OCI-LY3 (cell line): ENCODE results near the gene NDUFA7.

Experiments used
- H2AFZ ChIP-seq: fragments of 200-600, 300-600 bp; shearing (Covaris generic); 2 replicates; pipeline ENCODE4 v1.6.0; 2014; ENCODE audit warnings: antibody characterized with exemption, low read depth, low read length
- H3K27ac ChIP-seq: fragments of 200-600, 300-600 bp; sonication (generic); 2 replicates; pipeline ENCODE4 v1.5.1; 2014; ENCODE audit warnings: mild to moderate bottlenecking, low read length, moderate library complexity, mixed read lengths
- H3K27me3 ChIP-seq: fragments of 200-600, 300-600 bp; sonication (generic); 2 replicates; pipeline ENCODE4 v1.6.1; 2014; ENCODE audit warnings: low read depth, low read length, mixed read lengths
- H3K36me3 ChIP-seq: fragments of 200-600, 300-600 bp; sonication (generic); replicated peaks from 2 replicates; pipeline ENCODE3; 2014; ENCODE audit warnings: low read depth, low read length, mixed read lengths
- H3K4me1 ChIP-seq: fragments of 300-600, 200-600 bp; sonication (generic); 2 replicates; pipeline ENCODE4 v1.6.1; 2014; ENCODE audit warnings: low read length, mixed read lengths
- H3K4me2 ChIP-seq: fragments of 200-600, 300-600 bp; sonication (generic); 2 replicates; pipeline ENCODE4 v1.6.1; 2014; ENCODE audit warnings: low read length, mixed read lengths
- H3K4me3 ChIP-seq: fragments of 300-600, 200-600 bp; sonication (generic); 2 replicates; pipeline ENCODE4 v1.5.1; 2014; ENCODE audit warnings: antibody characterized with exemption, mild to moderate bottlenecking, low read length, moderate library complexity
- H3K79me2 ChIP-seq: fragments of 300-600, 200-600 bp; shearing (Covaris generic); 2 replicates; pipeline ENCODE4 v1.6.1; 2014; ENCODE audit warnings: mild to moderate bottlenecking, low read length, mixed read lengths
- H3K9ac ChIP-seq: fragments of 300-600, 200-600 bp; shearing (Covaris generic); 2 replicates; pipeline ENCODE4 v1.6.0; 2014; ENCODE audit warnings: mild to moderate bottlenecking, low read length, moderate library complexity
- H3K9me3 ChIP-seq: fragments of 200-600, 300-600 bp; shearing (Covaris generic); 2 replicates; pipeline ENCODE4 v1.6.1; 2014; ENCODE audit warnings: low read length, mixed read lengths; ENCODE audit not compliant: insufficient read depth
- H4K20me1 ChIP-seq: fragments of 200-600, 300-600 bp; sonication (generic); 2 replicates; pipeline ENCODE4 v1.6.1; 2016; ENCODE audit warnings: low read length, mixed read lengths; ENCODE audit not compliant: insufficient read depth
- EZH2phosphoT487 ChIP-seq: fragments of 200-600 bp; shearing (Covaris generic); IDR thresholded peaks from 2 replicates; pipeline ENCODE4 v1.6.1; 2018; ENCODE audit warnings: antibody characterized with exemption, mixed run types, low read depth
- TF ChIP-seq, protein P1 (sequence below): fragments of 200-600, 300-600 bp; sonication (generic); IDR thresholded peaks from 2 replicates; pipeline ENCODE4 v1.5.1; 2014; ENCODE audit warnings: antibody characterized with exemption, low read length, low read depth

Gene NDUFA7

DNA sequence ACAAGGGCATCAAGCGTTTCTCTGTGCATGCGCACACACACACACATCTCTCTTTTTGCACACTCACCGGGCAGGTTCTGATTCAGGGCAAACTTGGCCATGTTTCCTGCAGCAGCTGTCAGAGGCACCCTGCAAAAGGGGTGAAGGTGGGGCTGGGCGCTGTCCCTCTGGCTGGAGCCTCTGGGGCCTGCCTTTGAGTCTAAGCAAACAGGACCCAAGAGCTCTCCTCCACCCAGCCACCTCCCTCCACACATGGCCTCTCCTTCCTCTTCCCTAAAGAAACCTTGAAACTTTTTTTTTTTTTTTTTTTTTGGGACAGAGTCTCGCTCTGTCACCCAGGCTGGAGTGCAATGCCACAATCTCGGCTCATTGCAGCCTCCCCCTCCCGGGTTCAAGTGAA is 16.6 kb upstream of the NDUFA7 start:
- Histone ChIP-seq H2AFZ (no peak overlapping the region), H3K79me2 (no peaks in the 10 kb centered on the region), H3K36me3 (no peaks in the 10 kb centered on the region), H3K27me3 (no peaks in the 10 kb centered on the region), H3K4me3 (no peak overlapping the region), H3K9me3 (no peaks in the 10 kb centered on the region), H3K4me1 (no peaks in the 10 kb centered on the region), H3K9ac (no peak overlapping the region), H3K27ac (no peak overlapping the region), H4K20me1 (no peaks in the 10 kb centered on the region), H3K4me2 (no peak overlapping the region)
- TF ChIP-seq, protein P1, sequence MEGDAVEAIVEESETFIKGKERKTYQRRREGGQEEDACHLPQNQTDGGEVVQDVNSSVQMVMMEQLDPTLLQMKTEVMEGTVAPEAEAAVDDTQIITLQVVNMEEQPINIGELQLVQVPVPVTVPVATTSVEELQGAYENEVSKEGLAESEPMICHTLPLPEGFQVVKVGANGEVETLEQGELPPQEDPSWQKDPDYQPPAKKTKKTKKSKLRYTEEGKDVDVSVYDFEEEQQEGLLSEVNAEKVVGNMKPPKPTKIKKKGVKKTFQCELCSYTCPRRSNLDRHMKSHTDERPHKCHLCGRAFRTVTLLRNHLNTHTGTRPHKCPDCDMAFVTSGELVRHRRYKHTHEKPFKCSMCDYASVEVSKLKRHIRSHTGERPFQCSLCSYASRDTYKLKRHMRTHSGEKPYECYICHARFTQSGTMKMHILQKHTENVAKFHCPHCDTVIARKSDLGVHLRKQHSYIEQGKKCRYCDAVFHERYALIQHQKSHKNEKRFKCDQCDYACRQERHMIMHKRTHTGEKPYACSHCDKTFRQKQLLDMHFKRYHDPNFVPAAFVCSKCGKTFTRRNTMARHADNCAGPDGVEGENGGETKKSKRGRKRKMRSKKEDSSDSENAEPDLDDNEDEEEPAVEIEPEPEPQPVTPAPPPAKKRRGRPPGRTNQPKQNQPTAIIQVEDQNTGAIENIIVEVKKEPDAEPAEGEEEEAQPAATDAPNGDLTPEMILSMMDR, result no peak
- no peak for TF ChIP-seq EZH2phosphoT487

DNA sequence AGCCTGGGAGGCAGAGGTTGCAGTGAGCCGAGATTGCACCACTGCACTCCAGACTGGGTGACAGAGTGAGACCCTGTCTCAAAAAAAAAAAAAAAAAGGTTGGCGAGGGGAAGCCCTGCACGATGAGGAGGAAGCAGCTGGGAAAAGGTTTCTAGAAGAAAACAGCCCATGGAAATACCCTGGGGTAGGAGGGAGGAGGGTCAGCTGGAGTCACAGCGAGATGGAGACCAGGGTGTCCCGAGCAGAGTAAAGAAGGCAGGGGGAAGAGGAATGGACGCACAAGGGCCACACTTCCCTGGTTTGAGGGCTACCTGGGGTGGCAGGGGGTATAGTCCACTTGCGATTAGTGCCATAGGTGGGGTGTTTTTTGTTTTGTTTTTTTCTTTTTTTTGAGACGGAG is 15.5 kb upstream of the NDUFA7 start:
- Histone ChIP-seq H3K79me2 (no peaks in the 10 kb centered on the region), H3K36me3 (no peaks in the 10 kb centered on the region), H3K4me2 (no peak overlapping the region), H3K9ac (no peak overlapping the region), H3K4me1 (no peaks in the 10 kb centered on the region), H3K9me3 (no peaks in the 10 kb centered on the region), H2AFZ (no peak overlapping the region), H4K20me1 (no peaks in the 10 kb centered on the region), H3K27me3 (no peaks in the 10 kb centered on the region), H3K27ac (no peak overlapping the region), H3K4me3 (no peak overlapping the region)
- TF ChIP-seq, protein P1, result no peak
- no peak for TF ChIP-seq EZH2phosphoT487

DNA sequence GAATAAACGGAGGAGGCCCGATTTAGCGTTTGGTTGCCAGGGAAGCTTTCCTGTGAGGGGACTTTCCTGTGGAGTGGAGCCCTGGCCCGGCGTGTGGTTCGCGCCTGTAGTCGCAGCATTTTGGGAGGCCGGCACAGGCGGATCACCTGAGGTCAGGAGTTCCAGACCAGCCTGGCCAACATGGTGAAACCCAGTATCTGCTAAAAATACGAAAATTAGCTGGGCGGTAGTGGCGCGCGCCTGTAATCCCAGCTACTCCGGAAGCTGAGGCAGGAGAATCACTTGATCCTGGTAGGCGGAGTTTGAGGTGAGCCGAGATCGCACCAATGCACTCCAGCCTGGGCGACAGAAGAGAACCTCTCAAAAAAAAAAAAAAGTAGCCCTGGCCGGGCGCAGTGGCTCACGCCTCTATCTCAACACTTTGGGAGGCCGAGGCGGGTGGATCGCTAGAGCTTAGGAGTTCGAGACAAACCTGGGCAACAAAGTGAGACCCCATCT is 14.9 kb upstream of the NDUFA7 start:
- H3K9ac ChIP-seq, result no peak overlapping the region
- H3K4me3 ChIP-seq, result no peak overlapping the region

DNA sequence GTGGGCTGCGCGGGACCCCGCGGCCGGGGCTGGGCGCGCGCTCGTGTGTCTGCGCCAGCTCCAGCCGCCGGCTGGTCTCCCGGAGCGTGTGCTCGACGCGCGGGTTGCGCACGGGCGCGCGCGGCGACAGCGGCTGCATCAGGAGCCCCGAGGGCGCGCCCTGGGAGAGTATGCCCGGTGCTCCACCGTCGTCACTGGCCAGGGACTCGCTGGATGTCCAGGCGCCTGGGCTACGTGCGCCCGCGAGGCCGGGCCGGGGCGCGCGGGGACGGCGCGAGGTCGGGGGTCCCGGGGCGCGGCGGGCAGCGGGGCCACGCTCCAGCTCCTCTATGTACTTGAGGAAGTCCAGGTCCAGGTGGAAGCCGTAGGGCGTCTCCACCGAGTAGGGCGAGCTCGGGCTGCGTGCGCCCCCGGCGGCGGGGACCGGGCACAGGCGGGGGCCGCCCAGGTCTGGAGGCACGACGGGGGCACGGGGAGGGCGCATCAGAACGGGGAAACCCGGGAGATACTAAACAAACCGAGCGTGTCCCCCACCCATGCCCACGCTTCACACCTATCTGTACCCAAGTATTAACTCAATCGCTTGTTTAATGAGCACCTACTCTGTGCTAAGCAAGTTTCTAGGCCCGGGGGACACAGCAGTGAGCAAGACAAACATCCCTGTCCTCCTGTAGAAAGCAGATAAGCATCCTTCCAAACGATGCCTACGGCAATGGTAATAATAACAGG is 14.3 kb upstream of the NDUFA7 start:
- H3K36me3 ChIP-seq, result no peaks in the 10 kb centered on the region
- H2AFZ ChIP-seq, result no peak overlapping the region
- no peak overlapping the region for H3K9ac ChIP-seq
- no peak overlapping the region for H3K4me3 ChIP-seq
- no peaks in the 10 kb centered on the region for H3K9me3 ChIP-seq
- no peaks in the 10 kb centered on the region for H3K4me1 ChIP-seq
- no peaks in the 10 kb centered on the region for H3K79me2 ChIP-seq
- no peak overlapping the region for H3K4me2 ChIP-seq
- no peaks in the 10 kb centered on the region for H4K20me1 ChIP-seq
- no peak for TF ChIP-seq EZH2phosphoT487
- TF ChIP-seq, protein P1, result no peak
- H3K27ac ChIP-seq, result no peak overlapping the region
- no peaks in the 10 kb centered on the region for H3K27me3 ChIP-seq

More for the DNA sequence above, 14.9 kb upstream of the NDUFA7 start:
- Histone ChIP-seq H3K4me2 (no peak overlapping the region), H3K79me2 (no peaks in the 10 kb centered on the region), H4K20me1 (no peaks in the 10 kb centered on the region), H3K27ac (no peak overlapping the region), H3K4me1 (no peaks in the 10 kb centered on the region), H3K9me3 (no peaks in the 10 kb centered on the region), H3K27me3 (no peaks in the 10 kb centered on the region), H2AFZ (no peak overlapping the region), H3K36me3 (no peaks in the 10 kb centered on the region)
- TF ChIP-seq, protein P1, result no peak
- TF ChIP-seq EZH2phosphoT487, result no peak
